ENCODE measurements around the gene CCDC148. TPM values are rescaled to one million over a fixed set of nuclear protein-coding genes. Genes with fewer than 3 reads are reported as not detected.

The CCDC148 gene
- total RNA-seq, 3 donors from 2014 or later (not counting 1 experiment from before 2014, with no cell fraction given) = not detected

GRCh38 chr2:158502974-158503373, 46.4 kb upstream of the CCDC148 start:
- intact Hi-C loops (cut with micrococcal nuclease) = no loop called here
- no peak overlapping the region for H3K4me3 ChIP-seq (ENCODE audit: low read length)
- H3K36me3 Mint-ChIP-seq = no peaks in the 10 kb centered on the region
- no peaks in the 10 kb centered on the region for H3K9me3 Mint-ChIP-seq
- no peak overlapping the region for H3K4me3 Mint-ChIP-seq
- H3K27me3 Mint-ChIP-seq (ENCODE audit: low read depth in 2 of 2) = no peaks in the 10 kb centered on the region
- DNase-seq = no peak
- 92% methylated on average over 2 of the region's 2 CpGs for WGBS (ENCODE audit: insufficient coverage)
- no peak overlapping the region for H3K27ac ChIP-seq (ENCODE audit: low read length)
- TF ChIP-seq CTCF (IDR thresholded peaks at IDR 0.05) = no peak
- H3K4me1 Mint-ChIP-seq = peaks cover 0 to 5% of the 10 kb centered on the region in 2 donors
- ATAC-seq = no peak
- no peaks in the 10 kb centered on the region for H3K4me1 ChIP-seq (ENCODE audit: control insufficient read depth, insufficient read depth, low read length)
- no peak overlapping the region for H3K27ac Mint-ChIP-seq
- H3K27me3 ChIP-seq (ENCODE audit: control insufficient read depth, insufficient read depth, low read length) = no peaks in the 10 kb centered on the region
- H3K9me3 ChIP-seq (ENCODE audit: control insufficient read depth, insufficient read depth, low read length) = no peaks in the 10 kb centered on the region
- H3K36me3 ChIP-seq (ENCODE audit: control insufficient read depth, insufficient read depth, low read length) = no peaks in the 10 kb centered on the region

GRCh38 chr2:158501301-158501700, 44.7 kb upstream of the CCDC148 start:
- TF ChIP-seq CTCF (IDR thresholded peaks at IDR 0.05) = no peak
- Mint-ChIP-seq H3K27ac (no peak overlapping the region), H3K27me3 (ENCODE audit: low read depth in 2 of 2) (no peaks in the 10 kb centered on the region), H3K9me3 (no peaks in the 10 kb centered on the region), H3K36me3 (no peaks in the 10 kb centered on the region), H3K4me1 (peaks cover 0 to 5% of the 10 kb centered on the region in 2 donors), H3K4me3 (no peak overlapping the region)
- Histone ChIP-seq H3K4me1 (ENCODE audit: control insufficient read depth, insufficient read depth, low read length) (no peaks in the 10 kb centered on the region), H3K9me3 (ENCODE audit: control insufficient read depth, insufficient read depth, low read length) (no peaks in the 10 kb centered on the region), H3K27me3 (ENCODE audit: control insufficient read depth, insufficient read depth, low read length) (no peaks in the 10 kb centered on the region), H3K4me3 (ENCODE audit: low read length) (no peak overlapping the region), H3K36me3 (ENCODE audit: control insufficient read depth, insufficient read depth, low read length) (no peaks in the 10 kb centered on the region), H3K27ac (ENCODE audit: low read length) (no peak overlapping the region)
- DNase-seq (no peak), ATAC-seq (no peak)
- intact Hi-C loops (cut with micrococcal nuclease) = no loop called here
- WGBS (ENCODE audit: insufficient coverage) = 100% methylated on average over 1 of the region's 1 CpG

DNA sequence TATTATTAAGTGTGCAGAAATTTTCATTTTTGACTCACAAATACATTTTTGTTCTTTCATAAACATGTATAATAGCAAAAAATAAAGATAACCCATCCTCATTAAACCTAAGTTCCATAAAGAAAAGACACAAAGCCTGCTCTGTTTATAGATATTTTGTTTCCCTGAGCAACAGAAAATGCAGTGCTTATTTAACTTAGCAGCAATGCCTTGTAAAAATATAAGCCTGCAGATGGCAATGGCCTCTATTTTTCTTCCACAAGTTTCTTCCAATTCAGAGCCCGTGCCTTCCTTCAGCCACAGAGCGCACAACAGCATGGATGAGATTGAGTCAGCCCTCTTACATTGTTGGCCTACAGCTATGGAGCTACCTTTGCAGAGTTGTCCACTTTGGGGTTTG, 43.8 kb upstream of the CCDC148 start:
- ATAC-seq = no peak
- no peaks in the 10 kb centered on the region for H3K4me1 ChIP-seq (ENCODE audit: control insufficient read depth, insufficient read depth, low read length)
- H3K9me3 ChIP-seq (ENCODE audit: control insufficient read depth, insufficient read depth, low read length) = no peaks in the 10 kb centered on the region
- Mint-ChIP-seq H3K27me3 (ENCODE audit: low read depth in 2 of 2) (no peaks in the 10 kb centered on the region), H3K9me3 (no peaks in the 10 kb centered on the region), H3K27ac (no peak overlapping the region), H3K4me1 (peaks cover 0 to 2% of the 10 kb centered on the region in 2 donors), H3K4me3 (no peak overlapping the region), H3K36me3 (no peaks in the 10 kb centered on the region)
- DNase-seq = no peak
- H3K27ac ChIP-seq (ENCODE audit: low read length) = no peak overlapping the region
- 100% methylated on average over 2 of the region's 2 CpGs for WGBS (ENCODE audit: insufficient coverage)
- intact Hi-C loops (cut with micrococcal nuclease) = no loop called here
- no peaks in the 10 kb centered on the region for H3K36me3 ChIP-seq (ENCODE audit: control insufficient read depth, insufficient read depth, low read length)
- no peak overlapping the region for H3K4me3 ChIP-seq (ENCODE audit: low read length)
- no peak for TF ChIP-seq CTCF (IDR thresholded peaks at IDR 0.05)
- H3K27me3 ChIP-seq (ENCODE audit: control insufficient read depth, insufficient read depth, low read length) = no peaks in the 10 kb centered on the region

DNA sequence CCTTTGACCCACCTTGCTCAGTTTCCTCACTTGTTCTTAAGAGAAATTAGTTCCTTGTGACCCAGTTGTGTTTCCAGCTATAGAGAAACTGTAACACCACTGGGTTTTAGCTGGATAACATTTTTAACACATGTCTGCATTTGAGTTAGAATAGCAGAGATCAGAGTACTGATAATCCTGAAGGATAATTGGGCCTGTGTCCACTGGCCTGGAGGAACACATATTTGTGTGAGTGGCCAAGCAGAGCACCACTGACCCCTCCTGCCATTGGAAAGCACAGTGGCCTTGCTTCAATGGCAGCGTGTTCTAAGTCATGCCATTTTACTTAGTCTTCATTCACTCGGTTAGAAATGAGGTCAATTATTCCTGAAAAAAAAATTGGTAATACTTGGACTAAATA, 42.8 kb upstream of the CCDC148 start:
- Mint-ChIP-seq H3K4me1 (no peaks in the 10 kb centered on the region), H3K9me3 (no peaks in the 10 kb centered on the region), H3K36me3 (no peaks in the 10 kb centered on the region), H3K27me3 (ENCODE audit: low read depth in 2 of 2) (no peaks in the 10 kb centered on the region), H3K4me3 (no peak overlapping the region), H3K27ac (no peak overlapping the region)
- intact Hi-C loops (cut with micrococcal nuclease) = no loop called here
- no peak for ATAC-seq
- H3K4me3 ChIP-seq (ENCODE audit: low read length) = no peak overlapping the region
- H3K9me3 ChIP-seq (ENCODE audit: control insufficient read depth, insufficient read depth, low read length) = no peaks in the 10 kb centered on the region
- no peaks in the 10 kb centered on the region for H3K36me3 ChIP-seq (ENCODE audit: control insufficient read depth, insufficient read depth, low read length)
- H3K27ac ChIP-seq (ENCODE audit: low read length) = no peak overlapping the region
- no peaks in the 10 kb centered on the region for H3K4me1 ChIP-seq (ENCODE audit: control insufficient read depth, insufficient read depth, low read length)
- no peak for TF ChIP-seq CTCF (IDR thresholded peaks at IDR 0.05)
- 100% methylated on average over 2 of the region's 2 CpGs for WGBS (ENCODE audit: insufficient coverage)
- H3K27me3 ChIP-seq (ENCODE audit: control insufficient read depth, insufficient read depth, low read length) = no peaks in the 10 kb centered on the region
- no peak for DNase-seq
